ENCODE data around the gene KRT83.
A peak's percentile ranks its signal among the peaks of the same experiment; 100 is the strongest.

The KRT83 gene

DNA sequence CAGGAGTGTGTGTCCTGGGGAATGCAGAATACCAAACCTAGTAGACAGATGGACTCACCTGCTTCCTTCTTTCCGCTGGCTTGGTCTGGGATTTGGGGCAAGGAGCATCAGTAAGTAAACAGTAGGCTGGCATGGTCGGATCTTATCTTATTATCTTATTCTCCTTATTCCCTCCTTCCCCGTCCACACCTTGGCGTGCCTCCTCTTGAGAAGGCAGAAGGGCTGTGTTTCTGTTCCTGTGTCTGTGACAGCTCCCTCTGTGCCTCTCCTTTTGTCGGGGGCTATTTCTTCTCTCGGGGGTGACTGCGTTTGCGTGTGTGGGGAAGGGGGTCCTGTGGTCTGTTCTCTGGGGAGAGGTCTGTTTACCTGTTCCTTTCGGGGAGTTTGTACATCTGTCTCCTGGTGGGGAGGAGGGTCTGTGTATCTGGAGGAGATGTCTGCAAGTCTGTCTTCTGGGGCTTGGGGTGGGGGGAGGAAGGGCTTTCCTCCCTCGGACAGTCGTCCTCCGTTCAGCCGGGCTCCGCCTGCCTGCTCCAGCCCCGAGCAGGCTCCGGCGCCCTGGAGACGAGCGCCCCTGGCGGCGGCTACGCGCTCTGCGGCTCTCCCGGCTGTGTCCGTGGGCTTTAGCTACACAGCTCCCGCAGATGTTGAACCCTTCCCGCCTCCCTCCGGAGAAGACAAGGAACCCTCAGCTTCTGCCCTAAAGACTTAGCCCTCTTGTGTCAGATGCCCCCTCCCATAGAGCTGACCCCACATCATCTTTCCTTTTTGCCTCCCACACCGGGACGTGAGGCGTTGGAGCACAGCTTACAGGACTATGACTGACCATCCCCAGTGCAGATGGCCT is 42.4 kb downstream of the KRT83 start:
- Histone ChIP-seq H3K27ac (ENCODE audit: low read depth, low read length) (no peak overlapping the region), H4K20me1 (ENCODE audit: low read depth, low read length) (no peaks in the 10 kb centered on the region), H2AFZ (ENCODE audit: low read depth, low read length, severe bottlenecking) (no peak overlapping the region), H3K79me2 (ENCODE audit: insufficient read depth, low read length) (no peaks in the 10 kb centered on the region), H3K9ac (ENCODE audit: low read length) (no peak overlapping the region), H3K9me3 (ENCODE audit: insufficient read depth, low read length) (no peaks in the 10 kb centered on the region), H3K4me2 (ENCODE audit: low read depth, low read length, poor library complexity, severe bottlenecking) (no peak overlapping the region), H3K4me3 (ENCODE audit: insufficient read depth, low read length, poor library complexity, severe bottlenecking) (no peak overlapping the region), H3F3A (ENCODE audit: insufficient read depth) (no peaks in the 10 kb centered on the region), H3K9me2 (replicated peaks; ENCODE audit: insufficient read depth, low read length) (no peaks in the 10 kb centered on the region), H3K27me3 (ENCODE audit: low read length) (no peaks in the 10 kb centered on the region), H3K36me3 (ENCODE audit: low read length) (no peaks in the 10 kb centered on the region)
- TF ChIP-seq, protein P1, sequence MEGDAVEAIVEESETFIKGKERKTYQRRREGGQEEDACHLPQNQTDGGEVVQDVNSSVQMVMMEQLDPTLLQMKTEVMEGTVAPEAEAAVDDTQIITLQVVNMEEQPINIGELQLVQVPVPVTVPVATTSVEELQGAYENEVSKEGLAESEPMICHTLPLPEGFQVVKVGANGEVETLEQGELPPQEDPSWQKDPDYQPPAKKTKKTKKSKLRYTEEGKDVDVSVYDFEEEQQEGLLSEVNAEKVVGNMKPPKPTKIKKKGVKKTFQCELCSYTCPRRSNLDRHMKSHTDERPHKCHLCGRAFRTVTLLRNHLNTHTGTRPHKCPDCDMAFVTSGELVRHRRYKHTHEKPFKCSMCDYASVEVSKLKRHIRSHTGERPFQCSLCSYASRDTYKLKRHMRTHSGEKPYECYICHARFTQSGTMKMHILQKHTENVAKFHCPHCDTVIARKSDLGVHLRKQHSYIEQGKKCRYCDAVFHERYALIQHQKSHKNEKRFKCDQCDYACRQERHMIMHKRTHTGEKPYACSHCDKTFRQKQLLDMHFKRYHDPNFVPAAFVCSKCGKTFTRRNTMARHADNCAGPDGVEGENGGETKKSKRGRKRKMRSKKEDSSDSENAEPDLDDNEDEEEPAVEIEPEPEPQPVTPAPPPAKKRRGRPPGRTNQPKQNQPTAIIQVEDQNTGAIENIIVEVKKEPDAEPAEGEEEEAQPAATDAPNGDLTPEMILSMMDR (IDR thresholded peaks at IDR 0.05; ENCODE audit: insufficient read depth, low read length, poor library complexity, severe bottlenecking), result peak; percentile 89
- TF ChIP-seq EZH2phosphoT487 (conservative IDR thresholded peaks at IDR 0.05; ENCODE audit: low read length), result no peak

- no peaks in the 10 kb centered on the region for H3K36me3 ChIP-seq (ENCODE audit: low read length)
- no peaks in the 10 kb centered on the region for H3K27me3 ChIP-seq (ENCODE audit: low read length)
- no peaks in the 10 kb centered on the region for H4K20me1 ChIP-seq (ENCODE audit: low read depth, low read length)
- no peak for TF ChIP-seq EZH2phosphoT487 (conservative IDR thresholded peaks at IDR 0.05; ENCODE audit: low read length)
- TF ChIP-seq, protein P1 (IDR thresholded peaks at IDR 0.05; ENCODE audit: insufficient read depth, low read length, poor library complexity, severe bottlenecking), result no peak
- H3K9me3 ChIP-seq (ENCODE audit: insufficient read depth, low read length), result no peaks in the 10 kb centered on the region
- H3K9ac ChIP-seq (ENCODE audit: low read length), result no peak overlapping the region
- H2AFZ ChIP-seq (ENCODE audit: low read depth, low read length, severe bottlenecking), result no peak overlapping the region
- no peaks in the 10 kb centered on the region for H3K79me2 ChIP-seq (ENCODE audit: insufficient read depth, low read length)
- H3K4me3 ChIP-seq (ENCODE audit: insufficient read depth, low read length, poor library complexity, severe bottlenecking), result no peak overlapping the region
- no peak overlapping the region for H3K27ac ChIP-seq (ENCODE audit: low read depth, low read length)
- H3K4me2 ChIP-seq (ENCODE audit: low read depth, low read length, poor library complexity, severe bottlenecking), result no peak overlapping the region
- H3F3A ChIP-seq (ENCODE audit: insufficient read depth), result no peaks in the 10 kb centered on the region
- no peaks in the 10 kb centered on the region for H3K9me2 ChIP-seq (replicated peaks; ENCODE audit: insufficient read depth, low read length)
These were observed 43.5 kb downstream of the KRT83 start for GRCh38 chr12:52277486-52278245.

DNA sequence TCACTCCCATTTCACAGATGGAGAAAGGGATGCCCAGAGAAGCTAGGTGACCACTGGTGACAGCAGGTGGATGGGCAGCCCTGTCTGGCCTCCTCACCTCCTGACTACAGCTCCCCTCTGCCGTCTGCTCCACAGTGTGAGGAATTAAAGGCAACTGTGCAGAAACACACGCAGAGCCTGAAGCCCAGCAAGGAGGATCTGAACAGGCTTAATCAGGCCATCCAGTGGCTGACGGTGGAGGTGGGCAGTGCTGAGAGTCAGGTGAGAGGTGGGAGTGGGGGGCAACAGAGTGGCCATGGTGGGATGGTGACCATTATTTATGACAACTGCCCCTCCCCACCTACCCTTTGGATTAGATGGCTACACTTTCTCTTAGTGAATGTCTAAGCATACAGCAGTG is 45.5 kb downstream of the KRT83 start:
- H3K4me3 ChIP-seq (ENCODE audit: insufficient read depth, low read length, poor library complexity, severe bottlenecking), result no peak overlapping the region
- no peaks in the 10 kb centered on the region for H3K36me3 ChIP-seq (ENCODE audit: low read length)
- no peaks in the 10 kb centered on the region for H3K79me2 ChIP-seq (ENCODE audit: insufficient read depth, low read length)
- no peak overlapping the region for H3K4me2 ChIP-seq (ENCODE audit: low read depth, low read length, poor library complexity, severe bottlenecking)
- no peak overlapping the region for H2AFZ ChIP-seq (ENCODE audit: low read depth, low read length, severe bottlenecking)
- no peaks in the 10 kb centered on the region for H3K9me2 ChIP-seq (replicated peaks; ENCODE audit: insufficient read depth, low read length)
- H3K9me3 ChIP-seq (ENCODE audit: insufficient read depth, low read length), result no peaks in the 10 kb centered on the region
- no peaks in the 10 kb centered on the region for H3F3A ChIP-seq (ENCODE audit: insufficient read depth)
- H4K20me1 ChIP-seq (ENCODE audit: low read depth, low read length), result no peaks in the 10 kb centered on the region
- H3K9ac ChIP-seq (ENCODE audit: low read length), result no peak overlapping the region
- H3K27ac ChIP-seq (ENCODE audit: low read depth, low read length), result no peak overlapping the region
- no peak for TF ChIP-seq EZH2phosphoT487 (conservative IDR thresholded peaks at IDR 0.05; ENCODE audit: low read length)
- TF ChIP-seq, protein P1 (IDR thresholded peaks at IDR 0.05; ENCODE audit: insufficient read depth, low read length, poor library complexity, severe bottlenecking), result no peak
- H3K27me3 ChIP-seq (ENCODE audit: low read length), result no peaks in the 10 kb centered on the region
